22Rv1 (cell line): ENCODE results near the gene AZGP1.

Experiments used
- CTCF ChIP-seq: fragments of 450-650 bp; IDR thresholded peaks from 2 replicates; pipeline ENCODE4 v1.5.1; 2017; ENCODE audit warnings: mild to moderate bottlenecking
- ZFX ChIP-seq: fragments of 450-650 bp; IDR thresholded peaks from 2 replicates; pipeline ENCODE4 v1.6.1; 2017; ENCODE audit warnings: antibody characterized with exemption, borderline replicate concordance

- TF ChIP-seq CTCF (no peak), ZFX (no peak)
Measured at GRCh38 chr7:100003711-100004661, 28.2 kb upstream of the AZGP1 start.
